ENCODE measurements around the gene SSTR3.

- no peak for TF ChIP-seq POLR2A (IDR thresholded peaks at IDR 0.05)
- TF ChIP-seq CTCF (IDR thresholded peaks at IDR 0.05) = no peak
Measured at GRCh38 chr22:37243402-37244113, 31.3 kb upstream of the SSTR3 start.

Data from transverse colon (tissue), 3 donors.